NK-92 (cell line): ENCODE data around the gene NPIPB8.
"Not testable (repeated sequence)": the region's sequence is repeated elsewhere in the genome, so short reads cannot be mapped to it uniquely, and the experiment has no call there.

Experiments used
- DNase-seq: peaks from one replicate; lab custom pipeline; 2025; ENCODE audit not compliant: unreplicated experiment; lab: John Stamatoyannopoulos, UW

Gene NPIPB8

GRCh38 chr16:28637765-28638164, at the start of gene NPIPB8:
Gene NPIPB8, plus strand, starts transcription at chr16:28638065. Its CDS starts 296 bp downstream, at chr16:28638361.
- not testable (repeated sequence) for DNase-seq

GRCh38 chr16:28589069-28589468, 48.8 kb upstream of the NPIPB8 start:
- DNase-seq = no peak

GRCh38 chr16:28589930-28590329, 47.9 kb upstream of the NPIPB8 start:
- DNase-seq = no peak

- no peak for DNase-seq
Measured at GRCh38 chr16:28590384-28591340, 47.2 kb upstream of the NPIPB8 start.

- no peak for DNase-seq
Measured at GRCh38 chr16:28591355-28591754, 46.5 kb upstream of the NPIPB8 start.

GRCh38 chr16:28592511-28592910, 45.4 kb upstream of the NPIPB8 start:
- no peak for DNase-seq

- DNase-seq = no peak
Measured at GRCh38 chr16:28592979-28593553, 44.8 kb upstream of the NPIPB8 start.

GRCh38 chr16:28595451-28595850, 42.4 kb upstream of the NPIPB8 start:
- DNase-seq = not testable (repeated sequence)

GRCh38 chr16:28596115-28596630, 41.7 kb upstream of the NPIPB8 start:
- DNase-seq = no peak

GRCh38 chr16:28596840-28597691, 40.8 kb upstream of the NPIPB8 start, which contains the start of gene SULT1A2:
Gene SULT1A2, minus strand, starts transcription at chr16:28597050. Its CDS starts 1,120 bp downstream, at chr16:28595930.
- no peak for DNase-seq

GRCh38 chr16:28597692-28598261, 40.1 kb upstream of the NPIPB8 start:
- DNase-seq = no peak

GRCh38 chr16:28599377-28600285, 38.2 kb upstream of the NPIPB8 start:
- DNase-seq = not testable (repeated sequence)

GRCh38 chr16:28600965-28601364, 36.9 kb upstream of the NPIPB8 start:
- not testable (repeated sequence) for DNase-seq

- not testable (repeated sequence) for DNase-seq
Measured at GRCh38 chr16:28601589-28601988, 36.3 kb upstream of the NPIPB8 start.

GRCh38 chr16:28602062-28602461, 35.8 kb upstream of the NPIPB8 start:
- DNase-seq = not testable (repeated sequence)

- no peak for DNase-seq
Measured at GRCh38 chr16:28602529-28602928, 35.3 kb upstream of the NPIPB8 start.

- no peak for DNase-seq
Measured at GRCh38 chr16:28603381-28604185, 34.3 kb upstream of the NPIPB8 start.

- DNase-seq = no peak
Measured at GRCh38 chr16:28604186-28604565, 33.7 kb upstream of the NPIPB8 start.
